NCI-H2196 (cell line): ENCODE results near the gene ABHD12B.
"Not testable (repeated sequence)": the region's sequence is repeated elsewhere in the genome, so short reads cannot be mapped to it uniquely, and the experiment has no call there.

Source experiments
- DNase-seq: peaks from one replicate; lab custom pipeline; 2025; ENCODE audit not compliant: unreplicated experiment; lab: John Stamatoyannopoulos, UW

The ABHD12B gene

GRCh38 chr14:50935126-50936015, 63.5 kb downstream of the ABHD12B start:
- DNase-seq = no peak

DNA sequence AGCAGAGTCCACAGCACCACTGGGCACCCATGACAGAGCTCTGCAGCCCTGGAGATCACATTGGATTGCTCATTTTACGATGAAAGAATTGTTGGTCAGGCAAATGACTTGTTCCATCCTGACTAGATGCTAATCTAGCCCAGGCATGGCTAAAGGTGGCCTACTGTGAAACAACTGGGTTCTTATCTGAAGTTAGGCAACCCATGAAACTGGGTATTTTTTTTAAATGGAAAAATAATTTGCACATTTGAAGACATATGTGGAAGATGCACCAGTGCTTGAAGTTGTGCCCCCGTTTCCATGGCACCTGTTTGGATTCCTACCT, 64.1 kb downstream of the ABHD12B start:
- DNase-seq = no peak

DNA sequence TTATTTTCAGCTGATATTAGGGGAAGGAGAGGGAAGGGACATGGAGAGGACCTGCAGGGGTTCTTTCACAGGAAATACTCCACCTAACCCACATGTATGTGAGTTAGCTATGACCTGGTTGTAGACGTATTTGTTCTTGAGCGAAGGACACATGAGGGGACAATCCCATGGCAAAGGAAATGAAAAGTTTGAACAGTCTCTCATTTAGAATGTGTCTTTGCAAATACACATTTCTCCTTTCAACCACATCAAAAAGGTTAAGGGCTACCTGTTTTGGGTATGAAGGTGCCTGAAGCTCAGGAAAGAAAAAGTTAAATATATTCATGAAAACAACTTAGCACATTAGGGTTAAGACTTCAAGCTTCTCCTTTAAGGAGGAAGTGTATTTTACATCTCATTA, 65.0 kb downstream of the ABHD12B start:
- DNase-seq = no peak

- no peak for DNase-seq
Measured at GRCh38 chr14:50937325-50937724, 65.5 kb downstream of the ABHD12B start.

DNA sequence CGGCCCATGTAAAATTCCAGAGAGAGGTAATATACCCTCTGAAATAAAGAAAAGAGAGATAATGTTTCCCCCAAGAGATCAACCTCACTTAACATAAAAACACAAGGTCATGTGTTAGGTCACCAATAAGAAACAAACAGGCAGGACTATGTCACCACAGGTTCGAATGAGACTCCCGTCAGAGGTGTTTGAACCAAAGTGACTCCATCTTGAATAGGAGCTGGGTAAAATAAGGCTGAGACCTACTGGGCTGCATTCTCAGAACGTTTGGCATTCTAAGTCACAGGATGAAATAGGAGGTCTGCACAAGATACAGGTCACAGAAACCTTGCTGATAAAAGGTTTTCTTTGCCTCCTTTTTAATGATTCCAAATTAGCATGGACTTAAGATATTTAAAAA, 65.9 kb downstream of the ABHD12B start:
- no peak for DNase-seq

DNA sequence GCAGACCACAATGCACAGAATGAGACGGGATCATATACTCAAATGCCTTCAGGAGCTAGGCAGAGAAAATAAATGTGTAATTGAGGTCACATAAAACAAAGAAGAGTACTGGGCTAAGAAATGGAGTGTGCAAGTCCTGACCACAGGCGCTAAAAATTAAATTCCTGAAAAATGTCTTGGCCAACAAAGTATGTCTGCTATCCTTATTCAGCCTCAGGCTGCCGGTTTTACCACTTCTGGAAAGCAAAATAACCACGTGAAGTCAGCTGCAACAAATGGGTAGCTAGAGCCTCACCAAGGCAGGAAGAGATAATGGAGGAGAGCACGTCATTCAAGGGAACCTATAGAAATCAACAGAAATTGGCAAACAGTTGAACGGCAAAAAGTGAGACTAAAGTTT, 69.3 kb downstream of the ABHD12B start:
- DNase-seq = no peak

DNA sequence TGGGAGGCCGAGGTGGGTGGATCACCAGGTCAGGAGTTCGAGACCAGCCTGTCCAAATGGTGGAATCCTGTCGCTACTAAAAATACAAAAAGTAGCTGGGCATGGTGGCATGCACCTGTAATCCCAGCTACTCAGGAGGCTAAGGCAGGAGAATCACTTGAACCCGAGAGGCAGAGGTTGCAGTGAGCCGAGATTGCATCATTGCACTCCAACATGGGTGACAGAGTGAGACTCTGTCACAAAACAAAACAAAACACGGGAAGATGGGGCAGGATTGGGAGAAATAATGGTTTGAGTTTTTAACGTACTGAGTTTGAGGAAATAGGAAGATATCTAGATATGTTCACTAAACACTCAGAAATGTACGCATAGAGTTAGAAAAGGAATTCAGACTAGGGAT, 69.8 kb downstream of the ABHD12B start:
- not testable (repeated sequence) for DNase-seq

DNA sequence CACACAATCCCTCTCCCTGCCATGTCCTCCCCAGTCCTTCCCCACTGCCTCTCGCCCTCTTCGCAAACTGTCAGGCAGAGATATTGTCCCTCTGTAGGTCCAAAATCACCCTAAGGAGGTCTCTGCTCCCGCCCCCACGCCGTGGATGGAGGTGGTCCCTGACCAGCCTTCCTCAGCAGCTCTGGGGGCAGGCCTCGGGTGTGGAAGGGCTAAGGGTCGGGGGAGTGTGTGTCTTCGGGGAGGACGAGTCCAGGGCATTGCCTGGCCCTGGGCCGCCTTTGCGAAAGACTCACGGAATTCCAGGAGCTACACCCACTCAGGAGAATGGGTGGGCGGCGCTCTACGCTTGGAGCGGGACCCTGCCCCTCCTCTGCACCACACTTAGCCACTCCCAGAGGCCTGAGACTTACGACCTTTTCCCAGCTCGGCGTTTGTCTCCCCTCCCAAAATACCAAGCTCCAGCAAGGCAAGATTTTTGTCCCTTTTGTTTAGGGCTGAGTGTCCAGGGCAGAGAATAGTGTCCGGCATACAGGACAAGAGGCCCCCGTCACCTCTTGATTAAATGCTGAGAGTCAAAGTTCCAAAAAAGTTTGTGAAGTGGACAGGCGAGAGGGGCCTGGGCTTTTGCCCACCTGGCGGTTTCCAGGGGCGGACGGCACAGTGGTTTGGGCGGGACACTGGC, 71.5 kb downstream of the ABHD12B start:
- DNase-seq = no peak

DNA sequence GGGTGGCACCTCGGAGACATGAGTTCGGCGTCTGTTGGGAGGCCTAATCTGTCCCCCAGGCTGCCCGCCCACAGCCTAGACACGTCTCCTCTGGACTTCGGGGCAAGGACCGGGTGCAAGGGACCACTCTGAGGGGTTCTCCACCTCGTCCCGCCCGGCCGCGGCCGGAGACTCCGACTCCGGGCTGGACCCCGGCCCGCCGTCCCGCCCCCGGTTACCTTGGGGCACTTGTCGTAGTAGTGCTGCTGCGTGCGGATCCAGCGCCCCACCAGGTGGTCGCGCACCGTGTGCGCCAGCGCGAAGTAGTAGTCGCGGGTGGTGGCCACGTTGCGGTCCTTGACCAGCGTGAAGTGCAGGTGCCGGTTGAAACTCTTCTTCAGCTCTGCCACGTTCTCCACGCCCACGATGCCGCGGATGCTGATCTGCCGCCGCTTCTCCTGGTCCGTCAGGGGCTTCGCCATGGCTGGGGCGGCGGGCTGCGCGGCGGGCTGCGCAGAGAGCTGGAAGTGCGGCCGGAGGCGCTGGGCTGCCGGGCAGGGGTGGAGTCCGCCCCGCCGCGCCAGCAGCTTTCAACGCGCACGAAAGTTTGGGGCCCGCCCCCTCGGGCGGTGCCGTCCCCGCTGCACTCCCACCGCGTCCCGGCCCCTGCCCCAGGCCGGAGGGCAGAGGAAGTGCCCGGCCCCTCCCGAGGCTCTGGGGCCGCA, 72.2 kb downstream of the ABHD12B start, which contains the start of gene PYGL:
Gene PYGL, minus strand, starts transcription at position 541 of the 704 bp plus-strand sequence. Its CDS starts 80 bp downstream, at position 461.
- peak; percentile 41 for DNase-seq

DNA sequence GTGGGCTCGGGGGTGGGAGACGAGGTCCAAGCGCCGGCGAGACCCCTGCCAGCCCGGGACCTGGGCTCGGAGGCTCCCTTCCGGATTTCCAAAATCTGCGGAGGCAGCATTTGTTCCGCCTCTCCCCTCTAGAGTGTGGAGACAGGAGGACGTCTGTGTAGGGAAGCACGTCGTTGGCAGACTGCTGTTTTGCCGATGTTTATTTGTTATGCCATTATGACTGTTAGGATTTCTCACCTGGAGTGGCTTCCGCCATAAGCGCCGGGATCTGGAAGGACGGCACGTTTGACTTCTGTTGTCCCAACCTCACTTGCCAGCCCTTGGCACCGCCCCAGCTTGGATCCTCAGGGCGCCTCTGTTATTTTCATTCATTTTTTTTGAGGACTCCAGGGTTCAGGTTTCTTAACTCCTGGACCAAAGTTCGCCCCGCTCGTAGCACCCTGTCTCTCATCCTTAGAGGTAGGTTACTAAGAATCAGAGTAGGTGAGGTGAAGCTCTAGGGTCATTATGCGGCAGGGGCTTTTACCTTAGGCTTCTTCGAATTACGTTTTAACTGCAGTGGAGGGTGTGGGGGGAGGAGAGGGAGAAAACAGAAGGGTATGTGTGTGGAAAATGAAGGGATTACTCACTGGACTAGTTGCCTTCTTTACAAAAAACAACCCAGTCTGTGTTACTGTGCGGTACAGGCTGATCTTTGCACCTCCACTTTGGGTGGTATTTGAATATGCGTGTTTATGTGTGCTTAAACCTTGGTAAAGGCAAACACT, 73.0 kb downstream of the ABHD12B start:
- DNase-seq = peak; percentile 38

DNA sequence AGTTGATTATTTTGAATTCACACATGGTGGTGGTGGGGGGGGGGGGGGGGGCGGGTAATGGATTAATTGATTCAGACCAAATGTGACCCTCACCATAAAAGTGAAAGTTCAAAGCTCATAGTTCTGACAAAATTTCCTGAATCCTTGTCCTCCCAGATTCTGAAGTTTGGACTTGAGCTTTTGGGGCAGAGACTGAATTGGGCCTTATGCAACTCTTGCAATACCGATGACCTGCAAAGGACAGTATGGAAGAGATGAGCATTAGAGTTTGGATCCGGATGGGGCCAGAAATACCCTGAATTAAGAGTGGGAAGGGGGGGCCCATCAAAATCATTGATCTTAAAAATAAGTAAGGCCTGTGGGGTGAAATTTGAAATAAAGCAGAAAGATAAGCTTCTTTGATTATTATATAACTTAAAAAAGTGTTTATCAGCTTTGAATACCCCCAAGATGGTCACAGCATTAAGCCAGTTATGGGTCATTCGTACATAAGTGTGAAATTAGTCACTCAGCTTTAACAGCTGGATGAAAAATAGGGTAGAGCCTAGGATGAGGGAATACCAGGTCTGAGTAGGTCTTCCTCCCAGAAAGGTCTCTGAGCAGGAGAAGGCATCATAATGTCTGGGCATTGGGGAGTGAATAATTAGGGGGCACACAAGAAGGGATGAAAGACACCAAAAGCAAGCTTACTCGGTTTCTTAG, 74.5 kb downstream of the ABHD12B start:
- no peak for DNase-seq

DNA sequence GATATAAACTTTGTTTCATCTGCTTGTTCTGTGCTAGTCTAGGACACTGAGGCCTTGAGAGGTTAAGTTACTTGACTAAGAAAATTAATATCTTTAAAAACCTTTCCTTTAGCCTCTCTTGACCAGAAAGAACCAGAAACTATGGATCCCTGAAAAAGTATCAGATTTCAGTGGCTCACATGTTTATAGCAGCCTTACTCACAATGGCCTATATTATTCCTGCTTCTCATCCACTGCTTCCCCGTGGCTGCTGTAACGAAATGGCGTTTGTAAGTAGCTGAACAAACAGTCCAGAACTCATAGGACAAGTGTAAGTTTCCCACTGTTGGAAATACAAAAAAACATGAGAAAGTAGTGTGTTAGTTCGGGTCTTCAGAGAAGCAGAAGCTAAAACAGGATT, 75.6 kb downstream of the ABHD12B start:
- no peak for DNase-seq

DNA sequence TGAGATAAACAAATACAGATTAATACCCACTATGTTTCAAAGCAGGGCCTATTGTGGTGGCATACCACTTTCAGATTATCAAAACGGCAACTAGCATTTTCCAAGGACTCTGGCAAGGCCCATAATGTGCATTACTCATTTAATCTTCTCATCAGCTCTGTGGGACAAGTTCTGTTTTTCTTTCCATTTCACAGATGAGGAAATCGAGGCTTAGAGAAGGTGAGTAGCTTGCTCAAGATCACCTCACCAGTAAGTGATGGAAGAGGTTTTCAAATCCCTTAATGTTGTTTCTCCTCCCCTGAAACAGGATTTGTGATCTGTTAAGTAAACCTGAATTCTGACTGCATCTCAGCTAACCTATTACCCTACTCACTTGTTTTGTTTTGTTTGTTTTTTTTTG, 76.4 kb downstream of the ABHD12B start:
- DNase-seq = no peak

GRCh38 chr14:50951032-50951431, 79.2 kb downstream of the ABHD12B start:
- no peak for DNase-seq

DNA sequence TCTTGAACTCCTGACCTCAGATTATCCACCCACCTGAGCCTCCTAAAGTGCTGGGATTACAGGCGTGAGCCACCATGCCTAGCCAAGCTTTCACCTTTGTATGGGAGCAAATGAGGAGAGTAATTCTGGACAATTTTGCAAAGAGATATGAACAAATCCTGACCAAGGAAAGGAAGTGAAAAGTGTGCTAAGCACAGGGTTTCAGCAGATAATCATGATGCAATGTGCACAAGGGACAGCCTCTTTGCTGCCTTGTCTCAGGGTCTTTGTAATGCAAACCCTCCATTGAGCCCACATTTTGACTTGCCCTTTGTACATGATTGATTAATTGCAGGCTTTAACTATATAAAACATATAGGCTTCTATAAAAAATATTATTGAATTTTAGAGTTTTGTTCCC, 81.6 kb downstream of the ABHD12B start:
- no peak for DNase-seq
